ENCODE data around the gene TMEM176A.

Gene TMEM176A

DNA sequence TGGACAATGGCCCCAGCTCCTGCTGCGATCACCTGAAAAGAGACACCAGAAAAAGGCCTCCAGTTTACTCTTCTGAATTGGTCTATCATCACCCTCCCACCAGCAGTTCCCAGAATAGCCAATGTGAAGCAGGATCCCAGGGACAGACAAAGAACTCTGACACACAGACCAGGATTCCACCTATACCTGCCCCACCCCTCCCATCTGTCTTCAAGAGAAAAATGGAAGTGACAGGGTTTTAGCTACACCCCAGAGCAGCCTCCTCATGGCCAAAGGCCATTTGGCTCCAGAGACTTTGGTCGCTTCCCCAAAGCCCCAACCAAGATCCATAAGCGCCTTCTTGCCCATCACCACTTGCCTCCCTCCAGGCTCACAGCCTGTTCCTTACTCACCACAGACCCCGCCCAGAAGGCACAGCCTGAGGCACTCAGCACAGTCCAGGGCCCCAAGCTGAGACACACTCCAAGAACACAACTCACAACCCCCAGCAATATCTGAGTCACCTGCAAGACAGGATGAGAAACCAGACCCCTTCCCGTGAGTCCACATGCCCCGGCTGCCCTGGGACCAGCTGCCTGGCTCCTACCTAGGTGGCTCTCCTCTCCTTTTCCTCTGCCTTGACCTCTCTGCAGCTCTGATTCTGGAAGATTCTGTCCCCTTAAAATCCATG, 6.9 kb upstream of the TMEM176A start:
- H3K4me3 ChIP-seq (ENCODE audit: low read depth, low read length): no peak overlapping the region
- TF ChIP-seq, protein P1, sequence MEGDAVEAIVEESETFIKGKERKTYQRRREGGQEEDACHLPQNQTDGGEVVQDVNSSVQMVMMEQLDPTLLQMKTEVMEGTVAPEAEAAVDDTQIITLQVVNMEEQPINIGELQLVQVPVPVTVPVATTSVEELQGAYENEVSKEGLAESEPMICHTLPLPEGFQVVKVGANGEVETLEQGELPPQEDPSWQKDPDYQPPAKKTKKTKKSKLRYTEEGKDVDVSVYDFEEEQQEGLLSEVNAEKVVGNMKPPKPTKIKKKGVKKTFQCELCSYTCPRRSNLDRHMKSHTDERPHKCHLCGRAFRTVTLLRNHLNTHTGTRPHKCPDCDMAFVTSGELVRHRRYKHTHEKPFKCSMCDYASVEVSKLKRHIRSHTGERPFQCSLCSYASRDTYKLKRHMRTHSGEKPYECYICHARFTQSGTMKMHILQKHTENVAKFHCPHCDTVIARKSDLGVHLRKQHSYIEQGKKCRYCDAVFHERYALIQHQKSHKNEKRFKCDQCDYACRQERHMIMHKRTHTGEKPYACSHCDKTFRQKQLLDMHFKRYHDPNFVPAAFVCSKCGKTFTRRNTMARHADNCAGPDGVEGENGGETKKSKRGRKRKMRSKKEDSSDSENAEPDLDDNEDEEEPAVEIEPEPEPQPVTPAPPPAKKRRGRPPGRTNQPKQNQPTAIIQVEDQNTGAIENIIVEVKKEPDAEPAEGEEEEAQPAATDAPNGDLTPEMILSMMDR (IDR thresholded peaks at IDR 0.05; ENCODE audit: low read depth, low read length): no peak
- no peak for DNase-seq (ENCODE audit: low read depth, low spot score)
- in situ Hi-C loops (cut with HindIII; ENCODE audit: low sequenced_read_pairs): no loop called here

DNA sequence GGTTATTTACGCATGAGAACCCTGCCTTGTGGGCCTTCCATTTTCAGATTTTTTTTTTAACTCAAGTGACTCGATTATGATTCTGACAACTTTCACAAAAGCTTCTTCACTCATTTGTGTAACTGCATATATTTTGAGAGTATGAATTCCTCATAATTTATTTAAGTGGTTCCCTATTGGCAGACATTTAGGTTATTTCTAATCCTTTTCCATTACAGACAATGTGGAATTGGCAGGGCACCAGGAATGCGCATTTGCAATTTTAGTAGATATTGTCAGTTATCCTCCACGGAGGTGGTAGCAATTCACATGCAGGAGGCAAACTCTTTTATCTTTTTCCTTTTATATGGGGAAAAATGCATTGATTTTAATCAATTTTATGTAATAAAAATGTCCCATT, 2.9 kb upstream of the TMEM176A start:
- in situ Hi-C loops (cut with HindIII; ENCODE audit: low sequenced_read_pairs): no loop called here

DNA sequence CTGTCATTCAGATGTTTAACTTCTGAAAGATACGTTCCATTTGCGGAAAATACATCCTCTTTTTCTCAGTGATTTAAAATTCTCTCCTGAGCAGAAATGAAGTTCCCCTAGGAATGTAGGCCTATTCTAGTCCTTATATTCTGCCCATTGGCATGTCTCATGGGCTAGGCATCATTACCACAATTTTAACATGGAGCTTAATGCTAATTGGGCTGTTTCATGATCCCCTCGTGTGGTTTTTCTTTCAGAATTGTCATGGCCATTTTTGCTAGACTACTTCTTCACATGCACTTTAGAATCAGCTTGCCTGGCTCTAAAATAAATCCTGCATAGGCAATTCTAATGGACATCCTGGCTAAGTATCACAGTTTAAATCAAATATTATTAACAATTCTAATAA, 1.4 kb upstream of the TMEM176A start:
- TF ChIP-seq, protein P1 (IDR thresholded peaks at IDR 0.05; ENCODE audit: low read depth, low read length): no peak
- DNase-seq (ENCODE audit: low read depth, low spot score): no peak
- in situ Hi-C loops (cut with HindIII; ENCODE audit: low sequenced_read_pairs): no loop called here
- H3K4me3 ChIP-seq (ENCODE audit: low read depth, low read length): no peak overlapping the region

More for the DNA sequence above, 2.9 kb upstream of the TMEM176A start:
- no peak for DNase-seq (ENCODE audit: low read depth, low spot score)
- TF ChIP-seq, protein P1 (IDR thresholded peaks at IDR 0.05; ENCODE audit: low read depth, low read length): no peak
- H3K4me3 ChIP-seq (ENCODE audit: low read depth, low read length): no peak overlapping the region

DNA sequence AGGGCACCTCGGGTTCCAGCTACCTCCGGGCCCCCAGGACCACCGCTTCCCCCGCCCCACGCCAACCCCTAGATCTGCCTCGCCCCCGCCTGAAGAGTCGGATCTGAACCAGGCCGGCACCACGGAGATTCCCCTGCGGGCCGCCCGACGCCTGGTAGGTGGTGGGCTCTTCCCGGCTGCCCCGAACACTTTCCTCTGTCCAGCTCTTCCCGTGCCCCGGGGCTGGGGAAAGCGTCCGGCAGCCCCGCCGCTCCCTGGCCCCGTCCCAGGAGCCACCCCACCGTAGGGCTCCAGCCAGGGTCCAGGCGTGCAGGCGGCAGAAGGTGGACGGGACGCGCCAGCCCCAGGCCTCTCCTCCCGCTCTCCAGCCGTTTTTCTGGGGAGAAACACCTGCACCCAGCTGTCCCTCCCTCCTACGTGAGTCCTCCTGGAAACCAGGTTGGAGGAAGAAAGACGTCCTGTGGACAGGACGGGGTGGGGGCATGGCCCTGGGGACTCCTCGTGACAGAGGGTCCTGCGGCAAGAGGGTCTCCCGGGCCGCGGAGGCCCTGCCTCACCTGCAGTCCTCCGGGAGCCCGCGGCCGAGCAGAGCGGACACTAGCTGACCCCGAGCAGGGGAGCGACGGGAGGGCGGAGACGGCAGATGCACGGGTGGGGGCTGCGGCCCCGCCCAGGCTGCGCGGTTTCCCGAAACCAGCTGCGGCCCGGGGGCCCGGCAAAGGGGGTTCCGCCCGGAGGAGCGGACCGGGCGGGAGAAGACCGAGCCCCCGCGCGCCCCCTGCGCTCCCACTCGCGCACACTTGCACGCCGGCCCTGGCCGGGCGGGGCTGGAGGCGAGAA, 608 bp upstream of the TMEM176A start, which contains the start of gene TMEM176B:
TSS of gene TMEM176B (minus strand) at position 624 of the 840 bp plus-strand sequence. CDS start 3,795 bp downstream, outside the sequence.
- DNase-seq (ENCODE audit: low read depth, low spot score): no peak
- in situ Hi-C loops (cut with HindIII; ENCODE audit: low sequenced_read_pairs): no loop called here
- H3K4me3 ChIP-seq (ENCODE audit: low read depth, low read length): no peak within 1 kb of the TSS
- TF ChIP-seq, protein P1 (IDR thresholded peaks at IDR 0.05; ENCODE audit: low read depth, low read length): no peak

DNA sequence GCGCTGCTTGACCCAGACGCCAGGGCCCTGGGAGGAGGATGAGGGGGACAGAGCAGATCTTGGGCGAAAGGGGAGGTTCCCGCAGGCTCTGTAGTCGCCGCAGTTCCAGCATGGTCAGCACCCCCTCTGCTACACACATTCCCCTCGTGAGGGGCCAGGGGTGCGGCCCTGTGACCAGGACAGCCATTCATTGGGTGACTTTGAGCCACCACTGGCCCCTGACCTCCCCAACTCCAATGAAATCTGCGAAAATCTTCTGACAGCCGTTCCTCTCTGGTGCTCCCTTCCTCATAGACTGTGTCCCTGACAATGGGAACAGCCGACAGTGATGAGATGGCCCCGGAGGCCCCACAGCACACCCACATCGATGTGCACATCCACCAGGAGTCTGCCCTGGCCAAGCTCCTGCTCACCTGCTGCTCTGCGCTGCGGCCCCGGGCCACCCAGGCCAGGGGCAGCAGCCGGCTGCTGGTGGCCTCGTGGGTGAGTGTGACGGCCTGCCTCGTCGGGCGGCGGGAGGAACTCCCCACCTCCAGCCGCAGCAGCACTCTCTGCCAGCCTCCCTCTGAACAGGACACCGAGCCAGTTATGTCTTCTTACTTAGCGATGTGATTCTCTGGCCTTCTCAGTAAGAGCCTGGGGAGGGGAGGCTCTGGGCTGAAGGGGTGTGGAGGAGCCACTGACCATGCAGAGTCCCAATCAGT, 825 bp downstream of the TMEM176A start:
- TF ChIP-seq, protein P1 (IDR thresholded peaks at IDR 0.05; ENCODE audit: low read depth, low read length): no peak
- in situ Hi-C loops (cut with HindIII; ENCODE audit: low sequenced_read_pairs): no loop called here

More for the DNA sequence above, 825 bp downstream of the TMEM176A start:
- no peak overlapping the region for H3K4me3 ChIP-seq (ENCODE audit: low read depth, low read length)
- no peak for DNase-seq (ENCODE audit: low read depth, low spot score)

Data from astrocyte of the spinal cord (primary cell).